Kidney (tissue), 14 donors: ENCODE results near the gene UBR3. TPM values are rescaled to one million over a fixed set of nuclear protein-coding genes. Genes with fewer than 3 reads are reported as not detected.
"Not testable (repeated sequence)": the region's sequence is repeated elsewhere in the genome, so short reads cannot be mapped to it uniquely, and the experiment has no call there.

ENCODE experiments used
- DNase-seq, 5 donors: peaks; one replicate each; pipeline ENCODE4 v3.0.0-alpha.2; 2013 to 2020
- FAIRE-seq: peaks from 2 replicates; lab custom pipeline; 2012; peaks lifted over from hg19 to GRCh38; lab: Jason Lieb, UNC
- H3K27ac ChIP-seq, 2 donors: one replicate each; pipeline ENCODE4 v1.7.0; 2013; ENCODE audit warnings: low read depth in 2 of 2, low read length in 2 of 2, inconsistent platforms in 1 of 2
- H3K27me3 ChIP-seq: one replicate; pipeline ENCODE4 v1.7.1; 2013; ENCODE audit warnings: low read length, inconsistent platforms; ENCODE audit not compliant: control insufficient read depth, insufficient read depth
- H3K36me3 ChIP-seq, 3 donors: one replicate each; pipeline versions ENCODE4 v1.7.0 to v1.7.1; 2013; ENCODE audit warnings: low read length in 3 of 3, control low read depth in 1 of 3, inconsistent platforms in 1 of 3; ENCODE audit not compliant: insufficient read depth in 3 of 3, control insufficient read depth in 2 of 3
- H3K4me1 ChIP-seq, 3 donors: one replicate each; pipeline versions ENCODE4 v1.7.0 to v1.7.1; 2013; ENCODE audit warnings: low read length in 3 of 3, inconsistent platforms in 1 of 3, low read depth in 1 of 3; ENCODE audit not compliant: control insufficient read depth in 2 of 3, insufficient read depth in 2 of 3
- H3K4me3 ChIP-seq, 3 donors: one replicate each; pipeline versions ENCODE4 v1.7.0 to v1.8.1; 2013; ENCODE audit warnings: low read length in 3 of 3, control low read depth in 1 of 3, inconsistent platforms in 1 of 3
- H3K9ac ChIP-seq, 3 donors: one replicate each; pipeline versions ENCODE4 v1.7.0 to v1.7.1; 2013; ENCODE audit warnings: low read length in 3 of 3, control low read depth in 1 of 3, inconsistent platforms in 1 of 3
- H3K9me3 ChIP-seq, 3 donors: one replicate each; pipeline versions ENCODE4 v1.7.0 to v1.7.1; 2013; ENCODE audit warnings: low read length in 3 of 3, control low read depth in 1 of 3, inconsistent platforms in 1 of 3; ENCODE audit not compliant: control insufficient read depth in 2 of 3, insufficient read depth in 1 of 3
- intact Hi-C: fragments of 100-400 bp; cut with DNase I; formaldehyde crosslinking; loops from one replicate; pipeline ENCODE4 v1.11.1; 2022
- polyA plus RNA-seq: library from polyadenylated mRNA; stranded (reverse); fragments of 350-450 nt; fragmentation: Illumina TruSeq; extraction: RNeasy Lipid Tissue Mini Kit (QIAGEN cat#74804); gene quantifications from one replicate; pipeline ENCODE4 v1.2.3, GENCODE V29; 2014; ENCODE audit warnings: low read depth, low replicate concordance; ENCODE audit not compliant: insufficient read depth
- total RNA-seq: library from RNA; stranded (reverse); fragmentation: NEBNext Ultra II Directional; extraction: Animal tissue kit (Norgen Biotek cat#: 25700); gene quantifications from one replicate; pipeline ENCODE4 v1.2.1, GENCODE V29; 2021
- TF ChIP-seq, protein P1 (sequence below): IDR thresholded peaks from 3 replicates; pipeline ENCODE4 v1.5.1; 2012; ENCODE audit warnings: mild to moderate bottlenecking, moderate library complexity, borderline replicate concordance; ENCODE audit not compliant: insufficient read depth; ENCODE audit errors: extremely low read depth
- donor health status: control.
- donor health status: control.
- donor health status: control.
- donor health status: control.
- donor health status: control.
- donor health status: DM: yes; HTN: yes; CAD: no.
- donor health status: Normal renal cell carcinoma (clear cell type).

UBR3 gene
- total and polyA plus RNA-seq, 2 donors from 2014 or later, result 10.2 to 41.0 TPM

DNA sequence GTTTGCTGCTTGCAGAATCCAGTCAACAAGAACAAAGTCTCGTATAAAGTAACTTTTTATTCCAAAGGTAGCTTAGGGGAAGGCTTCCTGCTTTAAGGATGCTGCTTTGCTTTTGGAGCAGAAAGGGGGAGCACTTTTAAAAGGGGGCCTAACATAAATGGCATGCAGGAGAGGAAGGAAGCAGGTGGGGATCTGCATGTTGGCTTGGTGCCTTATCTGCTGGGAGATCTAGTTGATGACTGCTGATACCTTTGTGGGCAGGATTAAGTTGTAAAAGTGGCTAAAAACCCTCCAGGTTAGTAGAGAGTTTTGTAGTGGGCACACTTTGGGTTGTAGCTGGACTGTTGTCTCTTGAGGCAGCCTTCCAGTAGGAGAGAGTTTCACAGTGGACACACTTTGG, 22.5 kb downstream of the UBR3 start:
- intact Hi-C loops, result no loop called here
- TF ChIP-seq, protein P1, sequence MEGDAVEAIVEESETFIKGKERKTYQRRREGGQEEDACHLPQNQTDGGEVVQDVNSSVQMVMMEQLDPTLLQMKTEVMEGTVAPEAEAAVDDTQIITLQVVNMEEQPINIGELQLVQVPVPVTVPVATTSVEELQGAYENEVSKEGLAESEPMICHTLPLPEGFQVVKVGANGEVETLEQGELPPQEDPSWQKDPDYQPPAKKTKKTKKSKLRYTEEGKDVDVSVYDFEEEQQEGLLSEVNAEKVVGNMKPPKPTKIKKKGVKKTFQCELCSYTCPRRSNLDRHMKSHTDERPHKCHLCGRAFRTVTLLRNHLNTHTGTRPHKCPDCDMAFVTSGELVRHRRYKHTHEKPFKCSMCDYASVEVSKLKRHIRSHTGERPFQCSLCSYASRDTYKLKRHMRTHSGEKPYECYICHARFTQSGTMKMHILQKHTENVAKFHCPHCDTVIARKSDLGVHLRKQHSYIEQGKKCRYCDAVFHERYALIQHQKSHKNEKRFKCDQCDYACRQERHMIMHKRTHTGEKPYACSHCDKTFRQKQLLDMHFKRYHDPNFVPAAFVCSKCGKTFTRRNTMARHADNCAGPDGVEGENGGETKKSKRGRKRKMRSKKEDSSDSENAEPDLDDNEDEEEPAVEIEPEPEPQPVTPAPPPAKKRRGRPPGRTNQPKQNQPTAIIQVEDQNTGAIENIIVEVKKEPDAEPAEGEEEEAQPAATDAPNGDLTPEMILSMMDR, result no peak
- H3K27ac ChIP-seq, result no peak overlapping the region
- no peak for FAIRE-seq
- H3K27me3 ChIP-seq, result no peaks in the 10 kb centered on the region
- no peak overlapping the region for H3K4me3 ChIP-seq
- H3K36me3 ChIP-seq, result no peaks in the 10 kb centered on the region
- H3K9ac ChIP-seq, result no peak overlapping the region
- no peaks in the 10 kb centered on the region for H3K4me1 ChIP-seq
- no peak for DNase-seq
- no peaks in the 10 kb centered on the region for H3K9me3 ChIP-seq

DNA sequence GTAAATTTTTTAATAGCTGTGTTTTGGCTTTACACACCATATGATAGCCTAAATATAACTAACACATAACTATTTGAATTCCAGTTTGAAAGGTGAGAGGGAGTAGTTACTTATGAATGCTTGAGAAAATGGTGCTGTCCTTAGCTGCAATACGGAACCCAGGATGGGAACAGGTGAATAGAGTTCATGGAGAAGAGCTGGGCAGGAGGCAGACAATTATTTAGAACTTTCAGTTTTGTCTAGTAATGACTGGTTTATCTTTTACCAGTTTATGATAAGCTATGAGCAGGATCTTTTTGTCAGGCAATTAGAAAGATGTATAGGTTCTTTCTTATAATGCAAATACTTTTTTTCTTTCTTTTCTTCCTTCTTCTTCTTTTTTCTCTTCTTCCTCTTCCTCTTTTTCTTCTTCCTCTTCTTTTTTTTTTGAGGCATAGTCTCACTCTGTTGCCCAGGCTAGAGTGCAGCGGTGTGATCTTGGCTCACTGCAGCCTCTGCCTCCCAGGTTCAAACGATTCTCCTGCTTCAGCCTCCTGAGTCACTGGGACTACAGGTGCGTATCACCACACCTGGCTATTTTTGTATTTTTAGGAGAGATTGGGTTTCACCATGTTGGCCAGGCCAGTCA, 25.9 kb downstream of the UBR3 start:
- TF ChIP-seq, protein P1, result no peak
- intact Hi-C loops, result no loop called here
- Histone ChIP-seq H3K36me3 (no peaks in the 10 kb centered on the region), H3K4me3 (no peak overlapping the region), H3K27me3 (no peaks in the 10 kb centered on the region), H3K27ac (no peak overlapping the region), H3K9me3 (no peaks in the 10 kb centered on the region), H3K9ac (no peak overlapping the region), H3K4me1 (no peaks in the 10 kb centered on the region)
- FAIRE-seq, result no peak
- DNase-seq, result no peak

- H3K27ac ChIP-seq, DNase-seq, FAIRE-seq, H3K27me3 ChIP-seq, H3K4me1 ChIP-seq, H3K9me3 ChIP-seq, H3K36me3 ChIP-seq, H3K4me3 ChIP-seq, intact Hi-C loops, H3K9ac ChIP-seq: not testable (repeated sequence)
Measured at GRCh38 chr2:169855281-169856258, 28.3 kb downstream of the UBR3 start.

- H3K9me3 ChIP-seq, result no peaks in the 10 kb centered on the region
- no peaks in the 10 kb centered on the region for H3K36me3 ChIP-seq
- FAIRE-seq (no peak), DNase-seq (no peak)
- TF ChIP-seq, protein P1, result no peak
- no peaks in the 10 kb centered on the region for H3K4me1 ChIP-seq
- no peaks in the 10 kb centered on the region for H3K27me3 ChIP-seq
- no peak overlapping the region for H3K9ac ChIP-seq
- no peak overlapping the region for H3K27ac ChIP-seq
- intact Hi-C loops, result no loop called here
- H3K4me3 ChIP-seq, result no peak overlapping the region
Measured at GRCh38 chr2:169859423-169859822, 32.2 kb downstream of the UBR3 start.
